Neural progenitor cell (in vitro differentiated cells): ENCODE results near the gene CDKN1A. TPM values are rescaled to one million over a fixed set of nuclear protein-coding genes. Genes with fewer than 3 reads are reported as not detected.
"Not testable (repeated sequence)": the region's sequence is repeated elsewhere in the genome, so short reads cannot be mapped to it uniquely, and the experiment has no call there.

ENCODE experiments used
- DNase-seq: peaks from one replicate; pipeline ENCODE4 v3.0.0-alpha.2; 2016; ENCODE audit warnings: low spot score
- H2AFZ ChIP-seq: fragments of 200-600 bp; sonication (generic); replicated peaks from 2 replicates; pipeline ENCODE4 v1.6.1; 2016; ENCODE audit warnings: antibody characterized with exemption
- H3F3A ChIP-seq: fragments of 200-600 bp; sonication (generic); 2 replicates; pipeline ENCODE4 v1.6.1; 2016; ENCODE audit warnings: antibody characterized with exemption, low read depth
- H3K27ac ChIP-seq: fragments of 200-600 bp; sonication (generic); 2 replicates; pipeline ENCODE4 v1.5.1; 2016; ENCODE audit warnings: mild to moderate bottlenecking
- H3K27me3 ChIP-seq: fragments of 200-600 bp; sonication (generic); 2 replicates; pipeline ENCODE4 v1.6.1; 2016; ENCODE audit warnings: mild to moderate bottlenecking, moderate library complexity
- H3K36me3 ChIP-seq: fragments of 200-600 bp; sonication (generic); 2 replicates; pipeline ENCODE4 v1.5.1; 2016
- H3K4me1 ChIP-seq: fragments of 200-600 bp; sonication (generic); 2 replicates; pipeline ENCODE4 v1.6.1; 2016; ENCODE audit warnings: mixed run types
- H3K4me2 ChIP-seq: fragments of 200-600 bp; sonication (generic); 2 replicates; pipeline ENCODE4 v1.6.1; 2016
- H3K4me3 ChIP-seq: fragments of 200-600 bp; sonication (generic); 2 replicates; pipeline ENCODE4 v1.5.1; 2016
- H3K79me2 ChIP-seq: fragments of 200-600 bp; sonication (generic); 2 replicates; pipeline ENCODE4 v1.6.1; 2016; ENCODE audit warnings: low read depth
- H3K9ac ChIP-seq: fragments of 200-600 bp; sonication (generic); 2 replicates; pipeline ENCODE4 v1.6.1; 2016
- H3K9me3 ChIP-seq: fragments of 200-600 bp; sonication (generic); 2 replicates; pipeline ENCODE4 v1.5.1; 2016; ENCODE audit warnings: low read depth
- H4K20me1 ChIP-seq: fragments of 200-600 bp; sonication (generic); 2 replicates; pipeline ENCODE4 v1.6.1; 2016; ENCODE audit warnings: low read depth
- H3K27ac Mint-ChIP-seq: 3 replicates; pipeline ENCODE4 v1.8.0; 2021; ENCODE audit warnings: mixed read lengths
- H3K27me3 Mint-ChIP-seq: 2 replicates; pipeline ENCODE4 v1.8.0; 2022; ENCODE audit warnings: low read depth, mild to moderate bottlenecking, inconsistent platforms, moderate library complexity, mixed read lengths; ENCODE audit not compliant: insufficient read depth
- H3K36me3 Mint-ChIP-seq: 3 replicates; pipeline ENCODE4 v1.8.0; 2021; ENCODE audit warnings: mixed read lengths
- H3K4me1 Mint-ChIP-seq: 3 replicates; pipeline ENCODE4 v1.8.0; 2021; ENCODE audit warnings: mixed read lengths
- H3K4me3 Mint-ChIP-seq: 3 replicates; pipeline ENCODE4 v1.8.0; 2021; ENCODE audit warnings: mild to moderate bottlenecking, moderate library complexity, mixed read lengths
- H3K9me3 Mint-ChIP-seq: 3 replicates; pipeline ENCODE4 v1.8.0; 2020; ENCODE audit warnings: mixed read lengths
- EZH2 ChIP-seq: fragments of 200-600 bp; sonication (generic); IDR thresholded peaks from 2 replicates; pipeline ENCODE4 v1.6.1; 2017; ENCODE audit warnings: antibody characterized with exemption, mild to moderate bottlenecking, moderate library complexity
- EZH2phosphoT487 ChIP-seq: fragments of 200-600 bp; sonication (generic); IDR thresholded peaks from 2 replicates; pipeline ENCODE4 v1.6.1; 2017; ENCODE audit warnings: antibody characterized with exemption
- total RNA-seq: library from RNA; depleted of rRNA; stranded (reverse); fragments of >200 nt; gene quantifications from 2 replicates; pipeline ENCODE4 v1.2.3, GENCODE V29; 2015; ENCODE audit warnings: low replicate concordance
- TF ChIP-seq, protein P1 (sequence below): fragments of 200-600 bp; sonication (generic); IDR thresholded peaks from 2 replicates; pipeline ENCODE4 v1.5.1; 2017; ENCODE audit warnings: antibody characterized with exemption, mild to moderate bottlenecking

The CDKN1A gene
- total RNA-seq, 1 donor from 2014 or later: 7.0 TPM

DNA sequence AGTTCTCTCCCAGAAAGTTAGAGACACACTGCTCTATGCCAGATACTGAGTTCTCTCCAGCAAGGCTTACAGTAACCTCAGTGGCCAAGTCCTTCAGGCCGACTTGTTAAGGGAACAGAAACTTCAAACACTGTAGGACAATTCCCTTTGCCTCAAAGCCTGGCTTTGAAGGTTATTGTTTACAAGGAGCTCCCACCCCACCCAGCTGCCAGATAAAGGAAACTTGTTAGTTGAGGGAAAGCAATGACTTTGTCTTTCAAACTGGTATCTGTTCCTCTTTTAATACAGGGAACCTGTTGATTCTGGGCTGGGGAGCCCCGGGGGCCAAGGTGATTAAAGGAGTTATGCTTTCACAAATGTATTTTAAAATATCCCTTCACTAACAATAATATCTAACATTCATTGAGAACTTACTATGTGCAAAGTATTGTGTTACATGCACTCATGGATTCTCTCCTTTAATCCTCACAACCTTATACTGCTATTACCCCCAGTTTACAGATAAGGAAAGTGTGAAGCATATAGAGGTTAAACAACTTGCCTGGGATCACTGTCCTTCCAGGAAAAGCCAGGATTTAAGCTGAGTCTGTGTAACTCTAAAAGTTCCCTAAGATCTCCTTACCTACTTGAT lies 27.6 kb upstream of the CDKN1A start:
- no peaks in the 10 kb centered on the region for H3K9me3 Mint-ChIP-seq
- H3K9ac ChIP-seq: no peak overlapping the region
- no peak overlapping the region for H3K27ac ChIP-seq
- no peaks in the 10 kb centered on the region for H3K36me3 Mint-ChIP-seq
- H3K27ac Mint-ChIP-seq: no peak overlapping the region
- peaks cover 5% of the 10 kb centered on the region for H3K27me3 Mint-ChIP-seq
- peaks cover 10% of the 10 kb centered on the region for H3F3A ChIP-seq
- peaks cover 26% of the 10 kb centered on the region for H3K4me1 Mint-ChIP-seq
- peaks cover 30% of the 10 kb centered on the region for H3K4me1 ChIP-seq
- H3K4me3 ChIP-seq: no peak overlapping the region
- TF ChIP-seq EZH2 (no peak), EZH2phosphoT487 (no peak)
- TF ChIP-seq, protein P1, sequence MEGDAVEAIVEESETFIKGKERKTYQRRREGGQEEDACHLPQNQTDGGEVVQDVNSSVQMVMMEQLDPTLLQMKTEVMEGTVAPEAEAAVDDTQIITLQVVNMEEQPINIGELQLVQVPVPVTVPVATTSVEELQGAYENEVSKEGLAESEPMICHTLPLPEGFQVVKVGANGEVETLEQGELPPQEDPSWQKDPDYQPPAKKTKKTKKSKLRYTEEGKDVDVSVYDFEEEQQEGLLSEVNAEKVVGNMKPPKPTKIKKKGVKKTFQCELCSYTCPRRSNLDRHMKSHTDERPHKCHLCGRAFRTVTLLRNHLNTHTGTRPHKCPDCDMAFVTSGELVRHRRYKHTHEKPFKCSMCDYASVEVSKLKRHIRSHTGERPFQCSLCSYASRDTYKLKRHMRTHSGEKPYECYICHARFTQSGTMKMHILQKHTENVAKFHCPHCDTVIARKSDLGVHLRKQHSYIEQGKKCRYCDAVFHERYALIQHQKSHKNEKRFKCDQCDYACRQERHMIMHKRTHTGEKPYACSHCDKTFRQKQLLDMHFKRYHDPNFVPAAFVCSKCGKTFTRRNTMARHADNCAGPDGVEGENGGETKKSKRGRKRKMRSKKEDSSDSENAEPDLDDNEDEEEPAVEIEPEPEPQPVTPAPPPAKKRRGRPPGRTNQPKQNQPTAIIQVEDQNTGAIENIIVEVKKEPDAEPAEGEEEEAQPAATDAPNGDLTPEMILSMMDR: no peak
- no peaks in the 10 kb centered on the region for H3K36me3 ChIP-seq
- H4K20me1 ChIP-seq: no peaks in the 10 kb centered on the region
- DNase-seq: no peak
- no peak overlapping the region for H3K4me3 Mint-ChIP-seq
- H3K4me2 ChIP-seq: no peak overlapping the region
- no peak overlapping the region for H2AFZ ChIP-seq
- H3K27me3 ChIP-seq: no peaks in the 10 kb centered on the region
- no peaks in the 10 kb centered on the region for H3K79me2 ChIP-seq
- no peaks in the 10 kb centered on the region for H3K9me3 ChIP-seq

DNA sequence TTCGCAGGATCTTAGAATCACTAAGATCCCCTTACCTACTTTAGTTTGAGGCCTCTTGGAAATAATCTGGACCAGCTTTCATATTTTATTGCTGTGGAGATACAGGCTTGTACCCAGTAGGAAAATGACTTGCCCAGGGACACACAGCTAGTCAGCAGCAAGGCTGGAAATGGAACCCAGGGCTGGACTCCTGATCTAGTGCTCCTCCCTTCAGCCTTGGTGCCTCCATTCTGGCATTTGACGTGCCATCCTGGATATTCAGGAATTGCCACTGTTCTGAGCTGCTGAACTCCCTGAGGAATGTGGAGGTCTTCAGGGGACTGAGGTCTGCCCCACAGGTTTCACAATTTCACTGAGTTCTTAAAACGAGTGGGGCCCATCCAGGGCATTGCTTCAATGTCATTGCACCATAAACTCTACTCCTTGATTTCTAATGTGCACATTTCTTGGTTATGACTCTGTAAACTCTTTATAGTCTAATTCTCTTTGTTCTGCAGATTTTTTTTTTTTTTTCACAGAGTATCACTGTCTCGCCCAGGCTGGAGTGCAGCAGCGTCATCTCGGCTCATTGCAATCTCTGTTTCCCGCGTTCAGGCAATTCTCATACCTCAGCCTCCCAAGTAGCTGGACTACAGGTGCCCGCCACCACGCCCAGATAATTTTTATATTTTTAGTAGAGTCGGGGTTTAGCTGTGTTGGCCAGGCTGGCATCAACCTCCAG lies 26.7 kb upstream of the CDKN1A start:
- peaks cover 30% of the 10 kb centered on the region for H3K4me1 ChIP-seq
- H3K9me3 Mint-ChIP-seq: peaks cover 3% of the 10 kb centered on the region
- peaks cover 7% of the 10 kb centered on the region for H3K27me3 Mint-ChIP-seq
- H3K79me2 ChIP-seq: no peaks in the 10 kb centered on the region
- peaks cover 10% of the 10 kb centered on the region for H3F3A ChIP-seq
- DNase-seq: no peak
- H3K27me3 ChIP-seq: no peaks in the 10 kb centered on the region
- peaks cover 29% of the 10 kb centered on the region for H3K4me1 Mint-ChIP-seq
- no peak overlapping the region for H3K4me3 Mint-ChIP-seq
- no peaks in the 10 kb centered on the region for H3K9me3 ChIP-seq
- no peaks in the 10 kb centered on the region for H3K36me3 Mint-ChIP-seq
- no peak overlapping the region for H3K27ac Mint-ChIP-seq
- no peak overlapping the region for H3K4me3 ChIP-seq
- H3K4me2 ChIP-seq: no peak overlapping the region
- H3K27ac ChIP-seq: no peak overlapping the region
- H3K9ac ChIP-seq: no peak overlapping the region
- H4K20me1 ChIP-seq: no peaks in the 10 kb centered on the region
- TF ChIP-seq EZH2phosphoT487 (no peak), EZH2 (no peak)
- TF ChIP-seq, protein P1: no peak
- no peaks in the 10 kb centered on the region for H3K36me3 ChIP-seq
- no peak overlapping the region for H2AFZ ChIP-seq

DNA sequence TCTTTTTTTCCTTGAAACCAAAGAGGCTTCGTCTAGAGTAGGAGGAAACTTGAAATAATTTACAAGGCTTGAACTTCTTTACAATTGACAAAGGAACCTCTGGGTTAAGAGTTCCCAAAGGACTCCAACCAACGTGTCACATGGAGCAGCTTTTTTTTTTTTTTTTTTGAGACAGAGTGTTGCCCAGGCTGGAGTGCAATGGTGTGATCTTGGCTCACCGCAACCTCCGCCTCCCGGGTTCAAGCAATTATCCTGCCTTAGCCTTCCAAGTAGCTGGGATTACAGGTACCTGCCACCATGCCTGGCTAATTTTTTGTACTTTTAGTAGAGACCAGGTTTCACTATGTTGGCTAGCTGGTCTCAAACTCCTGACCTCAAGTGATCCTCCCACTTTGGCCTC lies 24.0 kb upstream of the CDKN1A start:
- DNase-seq, H3K27me3 ChIP-seq, H3K9ac ChIP-seq, H3K27me3 Mint-ChIP-seq, H3K4me3 ChIP-seq, H3K27ac Mint-ChIP-seq, H3K79me2 ChIP-seq, H3K4me2 ChIP-seq, H3K9me3 Mint-ChIP-seq, H3K36me3 Mint-ChIP-seq, H3K9me3 ChIP-seq, H3K4me3 Mint-ChIP-seq, H4K20me1 ChIP-seq, H3K36me3 ChIP-seq, H2AFZ ChIP-seq, H3K27ac ChIP-seq, H3F3A ChIP-seq: not testable (repeated sequence)
- peaks cover 22% of the 10 kb centered on the region for H3K4me1 Mint-ChIP-seq
- peaks cover 20% of the 10 kb centered on the region for H3K4me1 ChIP-seq

DNA sequence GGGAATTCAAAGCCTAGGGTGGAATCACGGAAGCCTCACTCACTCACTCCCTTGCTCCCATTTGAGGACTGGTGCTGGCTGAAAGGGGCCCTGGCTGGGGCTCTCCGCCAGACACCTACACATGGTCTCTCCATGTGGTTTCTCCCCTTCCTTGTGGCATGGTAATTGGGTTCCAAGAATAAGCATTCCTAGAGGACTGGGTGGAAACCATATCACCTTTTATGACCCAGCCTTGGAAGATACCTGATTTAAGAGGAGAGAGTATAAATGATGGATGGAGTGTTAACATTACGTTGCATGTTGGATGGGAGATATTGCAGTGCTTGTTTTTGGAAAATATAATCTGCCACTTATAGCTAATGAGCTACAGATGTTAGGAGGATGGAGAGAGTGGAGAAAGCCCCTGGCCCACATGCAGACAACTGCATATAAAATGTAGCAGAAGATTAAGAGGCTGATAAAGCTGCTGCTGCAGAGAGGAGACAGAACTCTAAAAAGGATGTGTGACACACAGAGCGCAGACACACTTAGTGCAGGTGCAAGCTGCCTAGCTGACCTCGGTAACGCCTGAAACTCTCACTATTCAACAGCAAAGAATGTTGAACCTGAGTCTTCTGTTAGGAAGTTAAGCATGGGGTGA lies 23.3 kb upstream of the CDKN1A start:
- H3F3A ChIP-seq: no peaks in the 10 kb centered on the region
- H3K27ac ChIP-seq: no peak overlapping the region
- peaks cover 11% of the 10 kb centered on the region for H3K27me3 ChIP-seq

More for the DNA sequence above, 23.3 kb upstream of the CDKN1A start:
- H3K4me3 Mint-ChIP-seq: no peak overlapping the region
- no peak for DNase-seq
- TF ChIP-seq EZH2: no peak
- TF ChIP-seq, protein P1: no peak
- TF ChIP-seq EZH2phosphoT487: no peak
- H3K27ac Mint-ChIP-seq: no peak overlapping the region
- Histone ChIP-seq H3K4me3 (no peak overlapping the region), H3K9me3 (no peaks in the 10 kb centered on the region), H3K36me3 (no peaks in the 10 kb centered on the region), H3K4me2 (no peak overlapping the region), H3K9ac (no peak overlapping the region), H3K79me2 (no peaks in the 10 kb centered on the region), H2AFZ (no peak overlapping the region), H3K4me1 (peaks cover 18% of the 10 kb centered on the region), H4K20me1 (no peaks in the 10 kb centered on the region)
- H3K27me3 Mint-ChIP-seq: peaks cover 7% of the 10 kb centered on the region
- peaks cover 14% of the 10 kb centered on the region for H3K4me1 Mint-ChIP-seq
- peaks cover 3% of the 10 kb centered on the region for H3K9me3 Mint-ChIP-seq
- no peaks in the 10 kb centered on the region for H3K36me3 Mint-ChIP-seq
